HG03135 (cell line): Measurements from ENCODE around the gene ABCG4.
"Not testable (repeated sequence)": the region's sequence is repeated elsewhere in the genome, so short reads cannot be mapped to it uniquely, and the experiment has no call there.

ENCODE experiments used
- ATAC-seq: cut with Tn5 transposase; IDR thresholded peaks from one replicate; pipeline ENCODE4 v1.9.1; 2021; ENCODE audit warnings: mild to moderate bottlenecking, moderate library complexity; ENCODE audit not compliant: unreplicated experiment

Gene ABCG4

GRCh38 chr11:119149018-119149785 is at the start of gene ABCG4:
TSS of gene ABCG4 (plus strand) at chr11:119149052. CDS start at chr11:119149966, 914 bp downstream.
- ATAC-seq, result no peak

GRCh38 chr11:119099711-119100110 is 49.1 kb upstream of the ABCG4 start:
- no peak for ATAC-seq

- no peak for ATAC-seq
Measured at GRCh38 chr11:119100246-119100970, 48.4 kb upstream of the ABCG4 start.

GRCh38 chr11:119100994-119101758 is 47.7 kb upstream of the ABCG4 start:
- ATAC-seq, result peak; percentile 26

GRCh38 chr11:119101759-119102423 is 47.0 kb upstream of the ABCG4 start, which contains the start of gene DPAGT1:
TSS of gene DPAGT1 (minus strand) at chr11:119101853. CDS start at chr11:119101655, 198 bp downstream.
- ATAC-seq, result peak; percentile 73

GRCh38 chr11:119103161-119103664 is 45.6 kb upstream of the ABCG4 start:
- not testable (repeated sequence) for ATAC-seq

GRCh38 chr11:119103793-119104192 is 45.1 kb upstream of the ABCG4 start:
- no peak for ATAC-seq

- ATAC-seq, result peak; percentile 71
Measured at GRCh38 chr11:119106564-119107537, 42.0 kb upstream of the ABCG4 start, which contains the start of gene C2CD2L. TSS of gene C2CD2L (plus strand) at chr11:119107344. CDS start at chr11:119107742, 398 bp downstream.

GRCh38 chr11:119107538-119108145 is 41.2 kb upstream of the ABCG4 start:
- ATAC-seq, result peak; percentile 27

- peak; percentile 7 for ATAC-seq
Measured at GRCh38 chr11:119108146-119108856, 40.6 kb upstream of the ABCG4 start.

GRCh38 chr11:119108857-119109221 is 40.0 kb upstream of the ABCG4 start:
- no peak for ATAC-seq

GRCh38 chr11:119109843-119110242 is 39.0 kb upstream of the ABCG4 start:
- ATAC-seq, result no peak

GRCh38 chr11:119110439-119110838 is 38.4 kb upstream of the ABCG4 start:
- no peak for ATAC-seq

GRCh38 chr11:119111361-119111925 is 37.4 kb upstream of the ABCG4 start:
- ATAC-seq, result no peak

- no peak for ATAC-seq
Measured at GRCh38 chr11:119112314-119113020, 36.4 kb upstream of the ABCG4 start.

- no peak for ATAC-seq
Measured at GRCh38 chr11:119113716-119114115, 35.1 kb upstream of the ABCG4 start.

- no peak for ATAC-seq
Measured at GRCh38 chr11:119114351-119114750, 34.5 kb upstream of the ABCG4 start.
